ENCODE results near the gene WNT8B. TPM values are rescaled to one million over a fixed set of nuclear protein-coding genes. Genes with fewer than 3 reads are reported as not detected.

WNT8B gene
- total and polyA plus RNA-seq, 4 donors, result 0.06 to 0.44 (median 0.21) TPM

- Histone ChIP-seq H3K4me3 (ENCODE audit: low read depth, low read length) (no peak overlapping the region), H3K27me3 (ENCODE audit: control insufficient read depth, insufficient read depth, low read length) (no peaks in the 10 kb centered on the region), H3K9me3 (ENCODE audit: control insufficient read depth, insufficient read depth, low read length) (no peaks in the 10 kb centered on the region), H3K27ac (ENCODE audit: low read depth, low read length) (no peak overlapping the region), H3K4me1 (ENCODE audit: control insufficient read depth, insufficient read depth, low read length) (peaks cover 11% of the 10 kb centered on the region), H3K36me3 (ENCODE audit: control insufficient read depth, insufficient read depth, low read length) (peaks cover 41% of the 10 kb centered on the region)
- 51% methylated on average over 2 of the region's 2 CpGs for WGBS (ENCODE audit: insufficient coverage)
- peak in 1 of 6 donors; percentile 52 for DNase-seq (ENCODE audit: low read depth in 4 of 6, low spot score in 6 of 6)
Observed at GRCh38 chr10:100524638-100525037, 61.8 kb downstream of the WNT8B start.

GRCh38 chr10:100528123-100528886, 65.5 kb downstream of the WNT8B start:
- Histone ChIP-seq H3K27me3 (ENCODE audit: control insufficient read depth, insufficient read depth, low read length) (no peaks in the 10 kb centered on the region), H3K9me3 (ENCODE audit: control insufficient read depth, insufficient read depth, low read length) (no peaks in the 10 kb centered on the region), H3K27ac (ENCODE audit: low read depth, low read length) (no peak overlapping the region), H3K36me3 (ENCODE audit: control insufficient read depth, insufficient read depth, low read length) (peaks cover 35% of the 10 kb centered on the region), H3K4me1 (ENCODE audit: control insufficient read depth, insufficient read depth, low read length) (peaks cover 7% of the 10 kb centered on the region), H3K4me3 (ENCODE audit: low read depth, low read length) (peak overlapping the region; percentile 96)
- no peak for DNase-seq (ENCODE audit: low read depth in 4 of 6, low spot score in 6 of 6)
- WGBS (ENCODE audit: insufficient coverage), result 33% methylated on average over 2 of the region's 7 CpGs

- peak in 4 of 6 donors; percentile 6 to 91 (median 29) for DNase-seq (ENCODE audit: low read depth in 4 of 6, low spot score in 6 of 6)
- 2% methylated on average over 18 of the region's 18 CpGs for WGBS (ENCODE audit: insufficient coverage)
- Histone ChIP-seq H3K4me1 (ENCODE audit: control insufficient read depth, insufficient read depth, low read length) (peaks cover 7% of the 10 kb centered on the region), H3K9me3 (ENCODE audit: control insufficient read depth, insufficient read depth, low read length) (no peaks in the 10 kb centered on the region), H3K27me3 (ENCODE audit: control insufficient read depth, insufficient read depth, low read length) (no peaks in the 10 kb centered on the region), H3K4me3 (ENCODE audit: low read depth, low read length) (peak overlapping the region; percentile 96), H3K36me3 (ENCODE audit: control insufficient read depth, insufficient read depth, low read length) (peaks cover 32% of the 10 kb centered on the region), H3K27ac (ENCODE audit: low read depth, low read length) (peak overlapping the region; percentile 84)
Observed at GRCh38 chr10:100528921-100529474, 66.2 kb downstream of the WNT8B start.

GRCh38 chr10:100529475-100530298, 66.9 kb downstream of the WNT8B start, which contains the start of gene NDUFB8:
NDUFB8 (minus strand) TSS chr10:100529871; CDS start chr10:100529851, 20 bp downstream.
- Histone ChIP-seq H3K36me3 (ENCODE audit: control insufficient read depth, insufficient read depth, low read length) (peaks cover 25% of the 10 kb centered on the region), H3K4me3 (ENCODE audit: low read depth, low read length) (peak within 1 kb of the TSS; percentile 96), H3K9me3 (ENCODE audit: control insufficient read depth, insufficient read depth, low read length) (no peaks in the 10 kb centered on the region), H3K4me1 (ENCODE audit: control insufficient read depth, insufficient read depth, low read length) (peaks cover 7% of the 10 kb centered on the region), H3K27me3 (ENCODE audit: control insufficient read depth, insufficient read depth, low read length) (no peaks in the 10 kb centered on the region), H3K27ac (ENCODE audit: low read depth, low read length) (peak within 1 kb of the TSS; percentile 84)
- 0% methylated on average over 43 of the region's 43 CpGs for WGBS (ENCODE audit: insufficient coverage)
- DNase-seq (ENCODE audit: low read depth in 4 of 6, low spot score in 6 of 6), result peak; percentile 89 to 99 (median 94)

GRCh38 chr10:100531761-100532160, 69.0 kb downstream of the WNT8B start:
- H3K4me1 ChIP-seq (ENCODE audit: control insufficient read depth, insufficient read depth, low read length), result peaks cover 8% of the 10 kb centered on the region
- H3K27me3 ChIP-seq (ENCODE audit: control insufficient read depth, insufficient read depth, low read length), result no peaks in the 10 kb centered on the region
- no peak overlapping the region for H3K4me3 ChIP-seq (ENCODE audit: low read depth, low read length)
- H3K36me3 ChIP-seq (ENCODE audit: control insufficient read depth, insufficient read depth, low read length), result peaks cover 8% of the 10 kb centered on the region
- no peaks in the 10 kb centered on the region for H3K9me3 ChIP-seq (ENCODE audit: control insufficient read depth, insufficient read depth, low read length)
- no peak overlapping the region for H3K27ac ChIP-seq (ENCODE audit: low read depth, low read length)
- DNase-seq (ENCODE audit: low read depth in 4 of 6, low spot score in 6 of 6), result no peak

Other genes with a start within 250 kb of the WNT8B start
- 10 to 100 TPM; 26.2 to 29.5 TPM for gene CHUK, start 233.4 kb upstream of the WNT8B start, total RNA-seq
- gene CHUK, start 233.4 kb upstream of the WNT8B start, polyA plus RNA-seq (ENCODE audit: insufficient read length in 2 of 2), result 10 to 100 TPM; 18.3 to 23.6 TPM
- 10 to 100 TPM; 28.3 to 32.1 TPM for gene CWF19L1, start 195.4 kb upstream of the WNT8B start, total RNA-seq
- 10 to 100 TPM; 21.5 to 27.4 TPM for gene CWF19L1, start 195.4 kb upstream of the WNT8B start, polyA plus RNA-seq (ENCODE audit: insufficient read length in 2 of 2)
- 10 to 100 TPM; 46.8 to 80.4 TPM for gene BLOC1S2, start 176.3 kb upstream of the WNT8B start, total RNA-seq
- 10 to 100 TPM; 83.8 to 96.2 TPM for gene BLOC1S2, start 176.3 kb upstream of the WNT8B start, polyA plus RNA-seq (ENCODE audit: insufficient read length in 2 of 2)
- gene PKD2L1, start 132.8 kb upstream of the WNT8B start, total RNA-seq, result under 1 TPM; 0.33 to 0.59 TPM
- gene PKD2L1, start 132.8 kb upstream of the WNT8B start, polyA plus RNA-seq (ENCODE audit: insufficient read length in 2 of 2), result under 1 TPM; 0.41 to 0.81 TPM
- 100 to 1,000 TPM; 172 to 322 TPM for gene SCD, start 115.8 kb upstream of the WNT8B start, total RNA-seq
- 100 to 1,000 TPM; 392 to 662 TPM for gene SCD, start 115.8 kb upstream of the WNT8B start, polyA plus RNA-seq (ENCODE audit: insufficient read length in 2 of 2)
- gene SEC31B, start 56.9 kb downstream of the WNT8B start, total RNA-seq, result 10 to 100 TPM in 1 of 2 donors, 1 to 10 TPM in 1; 6.4 to 11.4 TPM
- gene SEC31B, start 56.9 kb downstream of the WNT8B start, polyA plus RNA-seq (ENCODE audit: insufficient read length in 2 of 2), result 10 to 100 TPM; 23.1 to 38.4 TPM
- gene NDUFB8, start 66.9 kb downstream of the WNT8B start, total RNA-seq, result 100 to 1,000 TPM; 166 to 273 TPM
- gene NDUFB8, start 66.9 kb downstream of the WNT8B start, polyA plus RNA-seq (ENCODE audit: insufficient read length in 2 of 2), result 100 to 1,000 TPM; 264 to 271 TPM
- 10 to 100 TPM; 12.0 to 13.3 TPM for gene HIF1AN, start 72.9 kb downstream of the WNT8B start, total RNA-seq
- 10 to 100 TPM; 32.4 to 32.9 TPM for gene HIF1AN, start 72.9 kb downstream of the WNT8B start, polyA plus RNA-seq (ENCODE audit: insufficient read length in 2 of 2)